ENCODE data around the gene PAK1IP1. TPM values are rescaled to one million over a fixed set of nuclear protein-coding genes. Genes with fewer than 3 reads are reported as not detected.

Gene PAK1IP1
- total RNA-seq, 3 donors from 2014 or later (not counting 1 experiment from before 2014, with no cell fraction given): 3.6 to 5.2 (median 4.6) TPM

DNA sequence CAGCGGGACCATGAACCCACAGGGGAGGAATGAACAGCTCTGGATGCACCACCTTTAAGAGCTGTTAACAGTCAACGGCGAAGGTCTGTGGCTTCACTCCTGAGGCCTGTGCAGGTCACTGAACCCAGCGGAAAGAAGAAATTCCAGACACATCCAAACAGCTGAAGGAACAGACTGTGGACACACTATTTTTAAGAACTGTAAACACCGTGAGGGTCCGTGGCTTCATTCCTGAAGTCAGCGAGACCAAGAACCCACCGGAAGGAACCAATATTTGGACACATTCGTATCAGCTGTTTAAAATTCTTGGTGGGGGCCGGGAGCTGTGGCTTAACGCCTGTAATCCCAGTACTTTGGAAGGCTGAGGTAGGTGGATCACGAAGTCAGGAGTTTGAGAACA is 47.5 kb downstream of the PAK1IP1 start:
- no peak overlapping the region for H3K4me3 Mint-ChIP-seq
- no peaks in the 10 kb centered on the region for H3K36me3 Mint-ChIP-seq
- H3K27me3 Mint-ChIP-seq (ENCODE audit: low read depth in 2 of 2): peaks cover 18 to 20% of the 10 kb centered on the region in 2 donors
- Histone ChIP-seq H3K4me1 (ENCODE audit: control insufficient read depth, insufficient read depth, low read length) (peaks cover 5% of the 10 kb centered on the region), H3K4me3 (ENCODE audit: low read length) (no peak overlapping the region), H3K27ac (ENCODE audit: low read length) (no peak overlapping the region), H3K36me3 (ENCODE audit: control insufficient read depth, insufficient read depth, low read length) (no peaks in the 10 kb centered on the region), H3K9me3 (ENCODE audit: control insufficient read depth, insufficient read depth, low read length) (no peaks in the 10 kb centered on the region), H3K27me3 (ENCODE audit: control insufficient read depth, insufficient read depth, low read length) (no peaks in the 10 kb centered on the region)
- H3K27ac Mint-ChIP-seq: no peak overlapping the region
- no peaks in the 10 kb centered on the region for H3K9me3 Mint-ChIP-seq
- no peak for TF ChIP-seq CTCF (IDR thresholded peaks at IDR 0.05)
- 97% methylated on average over 12 of the region's 12 CpGs for WGBS (ENCODE audit: insufficient coverage)
- ATAC-seq (no peak), DNase-seq (no peak)
- intact Hi-C loops (cut with micrococcal nuclease): no loop called here
- H3K4me1 Mint-ChIP-seq: peaks cover 10 to 11% of the 10 kb centered on the region in 2 donors

- Mint-ChIP-seq H3K27me3 (ENCODE audit: low read depth in 2 of 2) (peaks cover 12 to 16% of the 10 kb centered on the region in 2 donors), H3K4me1 (peaks cover 19 to 22% of the 10 kb centered on the region in 2 donors), H3K4me3 (no peak overlapping the region), H3K36me3 (no peaks in the 10 kb centered on the region), H3K9me3 (no peaks in the 10 kb centered on the region), H3K27ac (no peak overlapping the region)
- peaks cover 15% of the 10 kb centered on the region for H3K4me1 ChIP-seq (ENCODE audit: control insufficient read depth, insufficient read depth, low read length)
- DNase-seq (no peak), ATAC-seq (no peak)
- H3K36me3 ChIP-seq (ENCODE audit: control insufficient read depth, insufficient read depth, low read length): no peaks in the 10 kb centered on the region
- H3K27me3 ChIP-seq (ENCODE audit: control insufficient read depth, insufficient read depth, low read length): no peaks in the 10 kb centered on the region
- TF ChIP-seq CTCF (IDR thresholded peaks at IDR 0.05): no peak
- H3K27ac ChIP-seq (ENCODE audit: low read length): no peak overlapping the region
- 98% methylated on average over 6 of the region's 6 CpGs for WGBS (ENCODE audit: insufficient coverage)
- H3K4me3 ChIP-seq (ENCODE audit: low read length): no peak overlapping the region
- H3K9me3 ChIP-seq (ENCODE audit: control insufficient read depth, insufficient read depth, low read length): no peaks in the 10 kb centered on the region
- intact Hi-C loops (cut with micrococcal nuclease): no loop called here
Observed at GRCh38 chr6:10743515-10743914, 48.7 kb downstream of the PAK1IP1 start.

DNA sequence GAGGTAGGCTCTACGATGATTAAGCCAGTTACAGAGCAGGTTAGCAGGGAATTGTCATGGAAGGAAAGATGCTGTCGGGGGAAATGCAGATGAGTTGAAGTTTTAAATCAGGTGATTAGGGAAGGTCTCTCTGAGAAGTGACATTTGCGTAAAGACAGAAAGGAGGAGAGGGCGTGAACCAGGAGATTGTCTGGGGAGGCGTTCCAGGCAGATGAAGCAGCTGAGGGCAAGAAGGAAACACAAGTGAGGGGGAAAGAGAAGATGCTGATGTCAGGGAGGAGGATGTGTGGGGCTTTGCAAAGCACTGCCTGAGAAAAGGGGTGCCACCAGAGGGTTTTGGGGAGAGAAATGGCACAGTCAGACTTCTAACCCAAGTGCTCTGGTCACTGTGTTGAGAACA is 50.3 kb downstream of the PAK1IP1 start:
- no peak overlapping the region for H3K27ac Mint-ChIP-seq
- DNase-seq (no peak), ATAC-seq (no peak)
- no peak overlapping the region for H3K4me3 ChIP-seq (ENCODE audit: low read length)
- peaks cover 9 to 15% of the 10 kb centered on the region in 2 donors for H3K27me3 Mint-ChIP-seq (ENCODE audit: low read depth in 2 of 2)
- H3K4me3 Mint-ChIP-seq: no peak overlapping the region
- H3K36me3 Mint-ChIP-seq: no peaks in the 10 kb centered on the region
- H3K27me3 ChIP-seq (ENCODE audit: control insufficient read depth, insufficient read depth, low read length): no peaks in the 10 kb centered on the region
- TF ChIP-seq CTCF (IDR thresholded peaks at IDR 0.05): no peak
- H3K27ac ChIP-seq (ENCODE audit: low read length): no peak overlapping the region
- no peaks in the 10 kb centered on the region for H3K36me3 ChIP-seq (ENCODE audit: control insufficient read depth, insufficient read depth, low read length)
- H3K9me3 Mint-ChIP-seq: no peaks in the 10 kb centered on the region
- peaks cover 20 to 27% of the 10 kb centered on the region in 2 donors for H3K4me1 Mint-ChIP-seq
- intact Hi-C loops (cut with micrococcal nuclease): no loop called here
- no peaks in the 10 kb centered on the region for H3K9me3 ChIP-seq (ENCODE audit: control insufficient read depth, insufficient read depth, low read length)
- 95% methylated on average over 5 of the region's 5 CpGs for WGBS (ENCODE audit: insufficient coverage)
- peaks cover 21% of the 10 kb centered on the region for H3K4me1 ChIP-seq (ENCODE audit: control insufficient read depth, insufficient read depth, low read length)

DNA sequence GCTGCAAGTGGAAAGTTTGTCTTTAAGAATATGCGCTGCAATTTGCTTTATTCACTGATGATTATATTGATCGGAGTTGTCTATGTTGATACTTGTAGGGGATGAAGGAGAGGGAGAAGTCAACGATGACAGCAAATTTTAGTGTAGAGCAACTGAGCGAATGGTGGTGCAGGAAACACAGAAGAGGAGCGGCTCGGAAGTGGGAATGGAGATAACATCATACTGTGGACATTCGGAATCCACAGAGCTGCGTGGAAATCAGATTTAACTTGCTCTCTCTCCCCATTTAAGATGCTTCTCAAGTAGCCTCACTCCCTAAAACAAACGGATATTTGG is 52.1 kb downstream of the PAK1IP1 start:
- H3K36me3 ChIP-seq (ENCODE audit: control insufficient read depth, insufficient read depth, low read length): peaks cover 3% of the 10 kb centered on the region
- no peak overlapping the region for H3K27ac ChIP-seq (ENCODE audit: low read length)
- 38% methylated on average over 9 of the region's 9 CpGs for WGBS (ENCODE audit: insufficient coverage)
- Mint-ChIP-seq H3K27me3 (ENCODE audit: low read depth in 2 of 2) (peaks cover 9 to 11% of the 10 kb centered on the region in 2 donors), H3K9me3 (no peaks in the 10 kb centered on the region), H3K36me3 (no peaks in the 10 kb centered on the region), H3K27ac (peak overlapping the region; percentile 82 to 93), H3K4me3 (peak overlapping the region; percentile 87), H3K4me1 (peaks cover 38 to 43% of the 10 kb centered on the region in 2 donors)
- DNase-seq (no peak), ATAC-seq (no peak)
- intact Hi-C loops (cut with micrococcal nuclease): loop anchor here (1.0 to 2.0 kb wide), 2 partner anchors 14 to 53 kb away; partner anchors contain the start of genes C6orf52 and PAK1IP1
- peak overlapping the region; percentile 85 for H3K4me3 ChIP-seq (ENCODE audit: low read length)
- H3K9me3 ChIP-seq (ENCODE audit: control insufficient read depth, insufficient read depth, low read length): no peaks in the 10 kb centered on the region
- H3K4me1 ChIP-seq (ENCODE audit: control insufficient read depth, insufficient read depth, low read length): peaks cover 33% of the 10 kb centered on the region
- TF ChIP-seq CTCF (IDR thresholded peaks at IDR 0.05): no peak
- no peaks in the 10 kb centered on the region for H3K27me3 ChIP-seq (ENCODE audit: control insufficient read depth, insufficient read depth, low read length)

Data from natural killer cell (primary cell).